ENCODE measurements around the gene MACROD2.

MACROD2 gene

DNA sequence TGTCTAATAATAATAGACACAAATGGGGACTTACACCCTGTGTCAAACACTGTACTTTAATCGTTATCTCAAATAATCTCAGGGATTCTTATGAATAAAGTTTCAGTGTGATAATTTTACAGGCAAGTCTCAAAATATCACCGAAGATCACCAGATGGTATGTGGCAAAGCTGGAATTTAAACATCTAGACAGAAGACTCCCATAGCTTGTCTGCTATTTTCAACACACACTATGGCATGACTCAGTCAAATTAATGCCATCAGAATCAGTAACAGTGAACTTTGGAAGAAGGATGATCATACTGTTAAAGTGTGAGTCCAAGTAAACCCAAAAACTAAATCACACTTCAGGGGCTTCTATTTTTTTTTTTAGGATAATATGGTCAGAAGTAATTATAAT is 1209.7 kb downstream of the MACROD2 start:
- TF ChIP-seq, protein P1, sequence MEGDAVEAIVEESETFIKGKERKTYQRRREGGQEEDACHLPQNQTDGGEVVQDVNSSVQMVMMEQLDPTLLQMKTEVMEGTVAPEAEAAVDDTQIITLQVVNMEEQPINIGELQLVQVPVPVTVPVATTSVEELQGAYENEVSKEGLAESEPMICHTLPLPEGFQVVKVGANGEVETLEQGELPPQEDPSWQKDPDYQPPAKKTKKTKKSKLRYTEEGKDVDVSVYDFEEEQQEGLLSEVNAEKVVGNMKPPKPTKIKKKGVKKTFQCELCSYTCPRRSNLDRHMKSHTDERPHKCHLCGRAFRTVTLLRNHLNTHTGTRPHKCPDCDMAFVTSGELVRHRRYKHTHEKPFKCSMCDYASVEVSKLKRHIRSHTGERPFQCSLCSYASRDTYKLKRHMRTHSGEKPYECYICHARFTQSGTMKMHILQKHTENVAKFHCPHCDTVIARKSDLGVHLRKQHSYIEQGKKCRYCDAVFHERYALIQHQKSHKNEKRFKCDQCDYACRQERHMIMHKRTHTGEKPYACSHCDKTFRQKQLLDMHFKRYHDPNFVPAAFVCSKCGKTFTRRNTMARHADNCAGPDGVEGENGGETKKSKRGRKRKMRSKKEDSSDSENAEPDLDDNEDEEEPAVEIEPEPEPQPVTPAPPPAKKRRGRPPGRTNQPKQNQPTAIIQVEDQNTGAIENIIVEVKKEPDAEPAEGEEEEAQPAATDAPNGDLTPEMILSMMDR (IDR thresholded peaks at IDR 0.05; ENCODE audit: low read depth, low read length, missing control alignments), result no peak

DNA sequence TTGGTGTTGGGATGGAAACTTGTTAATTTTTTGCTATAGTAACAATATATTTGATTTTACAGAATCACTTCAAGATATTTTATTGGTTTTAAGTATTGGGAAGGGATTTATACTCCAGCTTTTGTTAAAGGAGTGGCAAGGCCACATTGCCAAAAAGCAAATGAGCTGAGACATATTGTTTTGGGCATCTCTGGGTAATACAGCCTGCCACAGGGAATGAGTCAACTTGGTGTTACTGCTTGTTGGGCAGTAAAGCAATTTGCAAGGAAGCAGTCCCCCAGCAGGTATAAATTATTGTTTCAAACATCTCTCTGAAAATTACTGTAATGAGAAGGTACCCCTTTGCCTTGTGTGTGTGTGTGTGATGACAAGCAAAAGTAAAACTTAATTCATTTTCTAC is 1210.4 kb downstream of the MACROD2 start:
- DNase-seq (ENCODE audit: extremely low read depth, low read depth), result no peak
- H3K4me3 ChIP-seq (replicated peaks; ENCODE audit: low read depth, low read length), result no peak overlapping the region
- TF ChIP-seq, protein P1 (IDR thresholded peaks at IDR 0.05; ENCODE audit: low read depth, low read length, missing control alignments), result no peak

More for the DNA sequence above, 1209.7 kb downstream of the MACROD2 start:
- no peak for DNase-seq (ENCODE audit: extremely low read depth, low read depth)
- no peak overlapping the region for H3K4me3 ChIP-seq (replicated peaks; ENCODE audit: low read depth, low read length)

DNA sequence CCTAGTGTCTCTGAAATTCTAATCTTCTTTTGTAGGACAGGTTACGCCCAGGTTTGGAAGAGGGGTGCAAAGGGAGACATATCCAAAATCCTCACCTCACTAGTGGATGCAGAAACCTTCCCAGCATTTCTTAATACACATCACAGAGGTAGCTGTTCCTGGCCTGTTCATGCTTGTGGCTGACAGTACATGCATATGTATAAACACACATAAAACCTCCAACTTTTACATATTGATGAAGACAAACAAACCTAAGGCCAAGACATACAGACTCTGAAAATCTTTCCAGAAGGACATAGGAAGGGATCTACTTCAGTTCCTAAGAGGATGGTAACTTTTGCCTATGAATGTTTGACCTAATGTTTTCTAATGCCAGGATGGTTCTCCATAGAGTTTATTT is 1214.2 kb downstream of the MACROD2 start:
- TF ChIP-seq, protein P1 (IDR thresholded peaks at IDR 0.05; ENCODE audit: low read depth, low read length, missing control alignments), result no peak

DNA sequence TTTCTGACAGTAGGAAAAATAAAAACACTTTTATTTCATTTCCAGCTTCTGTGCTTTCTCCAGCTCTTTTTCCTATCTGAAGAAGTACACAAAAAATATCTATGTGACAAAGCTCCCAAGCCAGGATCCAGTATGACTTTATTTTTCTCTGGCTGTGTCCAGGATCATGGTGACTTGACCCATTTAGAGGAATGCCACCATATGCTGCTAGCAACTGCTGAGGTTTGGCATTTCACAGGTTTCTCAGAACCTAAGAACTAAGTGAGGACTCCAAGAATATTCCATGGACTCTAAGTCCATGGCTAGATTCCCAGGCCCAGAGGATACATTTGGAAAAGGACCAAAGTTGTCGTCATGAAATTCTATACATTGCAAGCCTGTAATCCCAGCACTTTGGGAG is 1218.7 kb downstream of the MACROD2 start:
- H3K4me3 ChIP-seq (replicated peaks; ENCODE audit: low read depth, low read length), result no peak overlapping the region
- TF ChIP-seq, protein P1 (IDR thresholded peaks at IDR 0.05; ENCODE audit: low read depth, low read length, missing control alignments), result no peak
- no peak for DNase-seq (ENCODE audit: extremely low read depth, low read depth)

More for the DNA sequence above, 1214.2 kb downstream of the MACROD2 start:
- no peak for DNase-seq (ENCODE audit: extremely low read depth, low read depth)
- no peak overlapping the region for H3K4me3 ChIP-seq (replicated peaks; ENCODE audit: low read depth, low read length)

DNA sequence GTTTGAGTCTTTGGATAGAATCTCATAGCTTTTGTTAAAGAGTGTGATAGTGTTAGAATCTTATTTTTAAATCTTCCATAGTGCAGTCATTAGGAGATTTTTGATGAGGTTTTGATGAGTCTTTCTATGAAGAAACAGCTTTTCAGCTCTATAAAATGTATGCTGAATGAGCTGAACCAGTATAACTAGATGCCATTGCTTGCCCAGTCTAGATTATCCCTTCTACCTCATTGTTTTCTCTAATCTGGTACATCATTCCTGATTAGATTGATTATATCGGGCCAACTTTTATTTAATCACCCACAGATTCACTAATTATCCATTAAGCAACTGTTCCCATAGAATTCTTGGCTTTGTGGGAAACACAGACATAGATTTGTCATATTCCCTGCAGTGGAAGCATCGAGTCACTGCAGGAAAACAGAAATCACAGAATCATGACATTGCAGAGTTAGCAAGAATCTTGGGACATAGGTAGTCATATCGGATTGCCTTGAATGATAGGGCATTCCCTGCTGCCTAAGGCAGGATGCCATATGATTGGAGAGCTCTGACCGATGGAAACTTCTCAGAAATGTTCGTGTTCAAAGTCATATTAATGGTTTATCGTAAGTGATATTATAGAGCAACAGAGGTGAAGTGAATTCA is 1224.8 kb downstream of the MACROD2 start:
- H3K4me3 ChIP-seq (replicated peaks; ENCODE audit: low read depth, low read length), result no peak overlapping the region
- TF ChIP-seq, protein P1 (IDR thresholded peaks at IDR 0.05; ENCODE audit: low read depth, low read length, missing control alignments), result no peak
- no peak for DNase-seq (ENCODE audit: extremely low read depth, low read depth)

DNA sequence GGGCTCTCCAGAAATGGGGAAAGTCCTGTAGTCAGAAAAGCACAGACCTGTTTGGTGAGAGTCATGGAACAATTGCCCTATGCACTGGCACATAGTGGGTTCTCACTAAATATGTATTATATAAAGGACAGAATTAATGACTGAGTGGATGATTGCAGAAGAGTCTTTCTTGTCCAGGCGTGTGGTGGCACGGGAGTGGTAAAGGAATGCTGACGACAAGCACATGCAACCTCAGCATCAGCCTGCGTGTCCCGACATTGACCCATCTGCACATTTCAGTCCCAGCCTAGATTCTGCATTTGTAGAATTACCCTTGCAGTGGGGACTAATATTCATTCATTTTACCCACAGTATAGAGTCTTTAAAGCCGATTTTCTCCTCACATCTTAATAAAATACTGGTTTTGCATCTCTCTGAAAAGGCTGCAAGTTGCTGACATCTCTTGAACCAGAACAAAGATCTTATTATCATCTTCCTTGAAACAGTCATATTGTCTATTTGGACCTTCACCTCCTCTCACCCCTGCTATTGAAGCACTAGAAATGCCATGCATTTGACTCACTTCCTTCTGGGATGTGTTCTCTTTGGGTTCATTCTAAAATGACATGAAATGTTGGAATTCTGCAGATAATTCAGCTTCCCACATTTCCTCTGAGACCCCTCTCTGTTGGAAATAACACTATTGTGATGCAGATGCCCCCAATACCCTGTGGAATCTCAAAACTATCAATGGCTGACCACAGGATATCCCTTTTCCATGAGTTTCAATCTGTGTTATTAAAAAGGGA is 1225.7 kb downstream of the MACROD2 start:
- no peak overlapping the region for H3K4me3 ChIP-seq (replicated peaks; ENCODE audit: low read depth, low read length)
- TF ChIP-seq, protein P1 (IDR thresholded peaks at IDR 0.05; ENCODE audit: low read depth, low read length, missing control alignments), result no peak
- no peak for DNase-seq (ENCODE audit: extremely low read depth, low read depth)

All from HFF-Myc (cell line).